ENCODE results near the gene HLTF. TPM values are rescaled to one million over a fixed set of nuclear protein-coding genes. Genes with fewer than 3 reads are reported as not detected.

Gene HLTF
- total and polyA plus RNA-seq, 2 of the 4 experiments (the other 2 are of a cell fraction), result 12.6 to 39.1 TPM

DNA sequence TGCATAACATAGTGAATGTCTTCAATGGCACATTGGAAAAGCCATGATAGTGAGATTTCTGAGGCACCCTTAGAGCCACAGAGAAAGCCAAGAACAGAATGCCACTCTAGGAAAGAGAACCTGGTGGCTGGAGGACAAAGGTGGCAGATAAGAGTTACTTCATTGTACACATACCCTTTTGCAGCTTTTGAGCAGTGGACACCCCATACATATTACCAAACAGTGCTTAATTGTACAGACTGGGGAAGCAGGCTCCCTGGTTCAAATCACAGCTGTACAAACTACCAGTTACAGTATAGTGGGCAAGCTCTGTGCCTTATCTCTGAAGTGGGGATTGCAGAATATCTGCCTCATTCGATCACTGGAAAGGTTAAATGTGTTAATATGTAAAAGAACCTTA, 105.1 kb downstream of the HLTF start:
- Histone ChIP-seq H3K18ac (ENCODE audit: low read depth, low read length) (no peak overlapping the region), H3K9me3 (ENCODE audit: control insufficient read depth, insufficient read depth, low read length) (no peaks in the 10 kb centered on the region), H2BK120ac (ENCODE audit: low read depth, low read length) (no peak overlapping the region), H4K91ac (ENCODE audit: insufficient read depth, low read depth, low read length) (no peak overlapping the region), H3K79me1 (ENCODE audit: low read depth in 1 of 2, low read length in 2 of 2) (no peaks in the 10 kb centered on the region), H2AK5ac (ENCODE audit: low read depth, low read length) (no peak overlapping the region), H3K56ac (ENCODE audit: extremely low read depth, insufficient read depth, low read length) (no peak overlapping the region), H2BK20ac (ENCODE audit: low read depth, low read length) (no peak overlapping the region), H2BK5ac (ENCODE audit: low read depth, low read length, poor library complexity, severe bottlenecking) (no peak overlapping the region), H2BK15ac (ENCODE audit: low read depth, low read length) (no peak overlapping the region), H3K9me1 (ENCODE audit: insufficient read depth, low read length) (no peaks in the 10 kb centered on the region), H3K4ac (ENCODE audit: low read depth, low read length) (no peak overlapping the region), H3K4me3 (ENCODE audit: insufficient read depth, low read depth, low read length) (no peak overlapping the region), H3K9ac (ENCODE audit: low read depth, low read length) (no peak overlapping the region), H2AK9ac (replicated peaks; ENCODE audit: low read depth, low read length, poor library complexity) (no peak overlapping the region), H3K14ac (replicated peaks; ENCODE audit: low read depth, low read length) (no peak overlapping the region), H2AFZ (replicated peaks; ENCODE audit: low read length, poor library complexity) (no peak overlapping the region), H4K20me1 (ENCODE audit: insufficient read depth, low read length) (no peaks in the 10 kb centered on the region), H3K27ac (ENCODE audit: insufficient read depth, low read length) (no peak overlapping the region), H4K8ac (ENCODE audit: low read depth in 2 of 2, low read length in 2 of 2) (no peak overlapping the region), H3K23ac (ENCODE audit: low read depth, low read length) (no peak overlapping the region), H3K36me3 (ENCODE audit: control insufficient read depth, insufficient read depth, low read length) (no peaks in the 10 kb centered on the region), H3K27me3 (ENCODE audit: control insufficient read depth, insufficient read depth, low read length) (no peaks in the 10 kb centered on the region), H4K5ac (ENCODE audit: low read depth, low read length) (no peak overlapping the region), H3K4me1 (ENCODE audit: control insufficient read depth, insufficient read depth, low read length) (no peaks in the 10 kb centered on the region), H3K4me2 (ENCODE audit: low read depth, low read length) (no peak overlapping the region)
- no peak for DNase-seq
- ChIA-PET POLR2A (ENCODE audit: unreplicated experiment) (no interaction called here), CTCF (no interaction called here)
- ATAC-seq (ENCODE audit: low read depth), result no peak
- intact Hi-C loops (cut with micrococcal nuclease), result no loop called here
- in situ Hi-C loops (cut with MboI; ENCODE audit: low sequenced_read_pairs), result no loop called here
- dilution Hi-C loops (cut with HindIII; ENCODE audit: low sequenced_read_pairs, unreplicated experiment), result no loop called here
- no CpG with 5 or more reads among the region's 1 CpG for WGBS, 2 experiments (ENCODE audit: extremely low coverage in 2 of 2, insufficient read length in 1 of 2)
- no TSS peak for BruUV-seq (replicated peaks)
- TF ChIP-seq CEBPB (IDR thresholded peaks at IDR 0.05; ENCODE audit: low read depth, low read length) (no peak), CHD1 (IDR thresholded peaks at IDR 0.05; ENCODE audit: low read depth, low read length) (no peak), USF2 (IDR thresholded peaks at IDR 0.05; ENCODE audit: low read depth, low read length) (no peak), ELK1 (IDR thresholded peaks at IDR 0.05; ENCODE audit: borderline replicate concordance, low read depth, low read length) (no peak), FOS (IDR thresholded peaks at IDR 0.05; ENCODE audit: low read depth, low read length) (no peak), MXI1 (IDR thresholded peaks at IDR 0.05; ENCODE audit: borderline replicate concordance, low read depth, low read length) (no peak), SMC3 (IDR thresholded peaks at IDR 0.05; ENCODE audit: low read depth, low read length) (no peak), RAD21 (IDR thresholded peaks at IDR 0.05; ENCODE audit: low read length) (no peak), CTCF (conservative IDR thresholded peaks at IDR 0.05; ENCODE audit: low read depth, low read length) (no peak), RCOR1 (IDR thresholded peaks at IDR 0.05; ENCODE audit: insufficient replicate concordance, low read length) (no peak), BHLHE40 (IDR thresholded peaks at IDR 0.05; ENCODE audit: low read depth, low read length) (no peak)

All from IMR-90 (cell line).